Choroid plexus epithelial cell (primary cell): ENCODE results near the gene GRIFIN.

Experiments used
- DNase-seq: peaks from one replicate; pipeline ENCODE4 v3.0.0-alpha.2; 2010; ENCODE audit warnings: low read depth
- H3K4me3 ChIP-seq: 2 replicates; pipeline ENCODE4 v1.5.1; 2011; ENCODE audit warnings: low read depth, mild to moderate bottlenecking, control low read depth, low read length, moderate library complexity
- TF ChIP-seq, protein P1 (sequence below): conservative IDR thresholded peaks from 2 replicates; pipeline ENCODE4 v1.5.1; 2011; ENCODE audit warnings: low read depth, mild to moderate bottlenecking, control low read depth, inconsistent platforms, low read length, moderate library complexity

Gene GRIFIN

GRCh38 chr7:2437537-2438148 lies 38.6 kb downstream of the GRIFIN start:
- no peak for DNase-seq
- TF ChIP-seq, protein P1, sequence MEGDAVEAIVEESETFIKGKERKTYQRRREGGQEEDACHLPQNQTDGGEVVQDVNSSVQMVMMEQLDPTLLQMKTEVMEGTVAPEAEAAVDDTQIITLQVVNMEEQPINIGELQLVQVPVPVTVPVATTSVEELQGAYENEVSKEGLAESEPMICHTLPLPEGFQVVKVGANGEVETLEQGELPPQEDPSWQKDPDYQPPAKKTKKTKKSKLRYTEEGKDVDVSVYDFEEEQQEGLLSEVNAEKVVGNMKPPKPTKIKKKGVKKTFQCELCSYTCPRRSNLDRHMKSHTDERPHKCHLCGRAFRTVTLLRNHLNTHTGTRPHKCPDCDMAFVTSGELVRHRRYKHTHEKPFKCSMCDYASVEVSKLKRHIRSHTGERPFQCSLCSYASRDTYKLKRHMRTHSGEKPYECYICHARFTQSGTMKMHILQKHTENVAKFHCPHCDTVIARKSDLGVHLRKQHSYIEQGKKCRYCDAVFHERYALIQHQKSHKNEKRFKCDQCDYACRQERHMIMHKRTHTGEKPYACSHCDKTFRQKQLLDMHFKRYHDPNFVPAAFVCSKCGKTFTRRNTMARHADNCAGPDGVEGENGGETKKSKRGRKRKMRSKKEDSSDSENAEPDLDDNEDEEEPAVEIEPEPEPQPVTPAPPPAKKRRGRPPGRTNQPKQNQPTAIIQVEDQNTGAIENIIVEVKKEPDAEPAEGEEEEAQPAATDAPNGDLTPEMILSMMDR = no peak
- no peak overlapping the region for H3K4me3 ChIP-seq

DNA sequence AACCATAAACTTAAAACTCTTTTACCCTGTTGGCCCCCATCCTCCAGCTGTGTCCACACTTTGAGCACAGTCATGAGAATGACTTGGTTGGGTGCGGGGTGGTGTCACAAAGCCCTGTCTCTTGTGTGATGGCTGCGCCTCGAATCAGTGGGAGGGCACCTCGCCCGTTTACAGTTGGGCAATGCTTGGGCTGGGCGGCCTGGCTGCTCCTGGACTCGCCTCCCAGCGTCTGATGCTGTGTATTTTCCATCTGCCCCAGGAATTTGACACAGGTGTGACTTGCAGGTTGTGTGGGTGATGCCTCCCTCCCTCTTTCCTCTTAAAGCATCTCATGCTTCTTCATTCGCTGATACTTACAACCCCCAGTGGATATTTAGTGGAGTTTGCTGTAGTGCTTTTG lies 39.1 kb downstream of the GRIFIN start:
- DNase-seq = no peak
- TF ChIP-seq, protein P1 = no peak
- no peak overlapping the region for H3K4me3 ChIP-seq

- no peak for DNase-seq
- TF ChIP-seq, protein P1 = no peak
- no peak overlapping the region for H3K4me3 ChIP-seq
Observed at GRCh38 chr7:2436341-2437104, 39.7 kb downstream of the GRIFIN start.

DNA sequence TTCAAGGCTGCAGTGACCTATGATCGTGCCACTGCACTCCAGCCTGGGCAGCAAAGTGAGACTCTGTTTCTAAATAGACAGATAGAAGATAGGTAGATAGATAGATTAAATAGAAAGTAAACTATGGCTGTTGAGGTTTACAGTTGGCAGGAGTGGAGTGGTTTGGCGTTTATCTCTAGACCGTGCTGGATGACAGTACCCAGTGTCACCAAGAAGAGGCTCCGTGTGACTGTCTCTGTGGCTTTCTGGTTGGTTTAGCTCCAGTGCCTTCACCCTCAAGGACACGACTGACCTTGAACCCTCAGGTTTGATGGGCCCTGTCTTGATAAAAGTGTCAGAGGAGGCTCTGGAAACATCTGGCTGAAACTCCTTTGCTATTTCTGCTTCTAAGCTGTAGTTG lies 41.1 kb downstream of the GRIFIN start:
- TF ChIP-seq, protein P1 = no peak
- no peak overlapping the region for H3K4me3 ChIP-seq
- DNase-seq = no peak

GRCh38 chr7:2433713-2434550 lies 42.3 kb downstream of the GRIFIN start:
- TF ChIP-seq, protein P1 = no peak
- no peak for DNase-seq
- H3K4me3 ChIP-seq = no peak overlapping the region

- H3K4me3 ChIP-seq = no peak overlapping the region
- DNase-seq = no peak
- TF ChIP-seq, protein P1 = no peak
Observed at GRCh38 chr7:2432910-2433712, 43.1 kb downstream of the GRIFIN start.
